Upper lobe of left lung (tissue), 4 donors: ENCODE data around the gene RCC2.
A peak's percentile ranks its signal among the peaks of the same experiment; 100 is the strongest.

Source experiments
- CTCF ChIP-seq, 6 experiments: fragments of 450-650 bp in 4 of 6; fragments of 200-600 bp in 2 of 6; sonication (generic) in 2 of 6; IDR thresholded peaks; one replicate each; pipeline ENCODE4 v1.5.1; 2016 to 2019; ENCODE audit warnings: antibody characterized with exemption in 6 of 6
- EP300 ChIP-seq, 4 donors: sonication (generic); formaldehyde crosslinking; IDR thresholded peaks; one replicate each; pipeline ENCODE4 v1.5.1; 2017; ENCODE audit warnings: antibody characterized with exemption in 4 of 4, control low read depth in 2 of 4
- POLR2A ChIP-seq, 4 donors: fragments of 450-650 bp; IDR thresholded peaks; one replicate each; pipeline ENCODE4 v1.5.1; 2016 to 2017; ENCODE audit warnings: antibody characterized with exemption in 4 of 4, mild to moderate bottlenecking in 2 of 4
- POLR2AphosphoS5 ChIP-seq, 2 donors: sonication (generic); formaldehyde crosslinking; IDR thresholded peaks; one replicate each; pipeline ENCODE4 v1.5.1; 2017; ENCODE audit warnings: antibody characterized with exemption in 2 of 2

- TF ChIP-seq CTCF (IDR thresholded peaks at IDR 0.05) (peak; percentile 67 to 79 (median 74)), POLR2A (IDR thresholded peaks at IDR 0.05) (no peak), EP300 (IDR thresholded peaks at IDR 0.05) (no peak), POLR2AphosphoS5 (IDR thresholded peaks at IDR 0.05) (no peak)
These were observed 33.3 kb downstream of the RCC2 start for GRCh38 chr1:17405898-17406759.
